GM18508 (cell line): Measurements from ENCODE around the gene AK5.
"Not testable (repeated sequence)": the region's sequence is repeated elsewhere in the genome, so short reads cannot be mapped to it uniquely, and the experiment has no call there.

ENCODE experiments used
- ATAC-seq: cut with Tn5 transposase; IDR thresholded peaks from one replicate; pipeline ENCODE4 v1.9.1; 2021; ENCODE audit warnings: moderate number of reproducible peaks; ENCODE audit not compliant: insufficient read depth, unreplicated experiment

The AK5 gene

DNA sequence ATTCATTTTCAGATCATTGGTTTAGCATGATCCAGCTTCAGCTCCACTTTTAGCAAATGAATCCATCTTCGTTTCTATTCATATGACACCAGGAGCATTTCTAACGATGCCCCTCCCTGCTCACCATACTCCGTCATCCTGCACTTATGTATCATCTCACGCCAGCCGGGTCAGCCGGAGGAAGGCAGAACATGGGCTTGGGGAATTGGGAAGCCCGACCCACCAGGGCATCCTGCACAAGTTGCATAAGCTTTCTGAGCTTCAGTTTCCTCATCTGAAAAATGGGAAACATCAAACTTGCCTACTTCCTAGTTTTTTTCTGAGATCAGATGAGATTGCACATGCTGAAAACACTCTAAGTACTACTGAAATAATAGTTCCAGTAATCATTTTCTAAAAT lies 194.7 kb downstream of the AK5 start:
- ATAC-seq: no peak

DNA sequence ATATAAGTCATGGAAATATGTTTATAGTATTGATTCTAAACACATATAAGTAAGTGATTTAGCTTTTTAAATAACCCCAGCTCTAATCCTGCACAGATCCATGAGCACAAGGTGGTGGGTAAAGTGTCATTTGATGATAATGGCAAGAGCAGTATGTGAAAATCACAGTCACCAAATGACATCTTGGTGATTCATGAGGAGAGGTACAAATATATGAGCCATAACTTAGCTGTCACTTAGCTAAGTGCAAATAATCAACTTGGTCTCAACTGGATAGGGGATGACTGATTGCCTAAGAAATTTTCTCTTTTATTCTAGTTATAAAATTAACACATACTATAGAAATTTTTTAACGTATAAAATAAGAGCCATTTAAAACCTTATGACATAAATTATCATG lies 202.5 kb downstream of the AK5 start:
- ATAC-seq: no peak

DNA sequence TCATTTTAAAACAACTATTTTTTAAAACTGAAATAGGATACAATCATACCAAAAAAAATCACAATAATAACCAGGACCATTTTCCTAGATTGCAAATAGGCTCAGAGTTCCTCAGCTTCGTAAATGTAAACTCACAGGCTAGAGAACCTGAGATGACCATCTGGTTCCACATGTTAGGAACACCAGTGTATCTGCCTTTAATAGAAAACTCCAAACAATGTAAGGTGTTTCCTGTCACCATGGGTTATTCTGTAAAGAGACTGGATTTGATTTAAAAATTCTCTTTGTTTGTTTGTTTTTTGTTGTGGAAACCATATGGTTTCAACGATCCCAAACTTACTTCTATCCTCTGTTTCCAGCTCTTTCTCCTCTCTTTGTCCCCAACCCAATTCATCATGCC lies 203.1 kb downstream of the AK5 start:
- ATAC-seq: no peak

DNA sequence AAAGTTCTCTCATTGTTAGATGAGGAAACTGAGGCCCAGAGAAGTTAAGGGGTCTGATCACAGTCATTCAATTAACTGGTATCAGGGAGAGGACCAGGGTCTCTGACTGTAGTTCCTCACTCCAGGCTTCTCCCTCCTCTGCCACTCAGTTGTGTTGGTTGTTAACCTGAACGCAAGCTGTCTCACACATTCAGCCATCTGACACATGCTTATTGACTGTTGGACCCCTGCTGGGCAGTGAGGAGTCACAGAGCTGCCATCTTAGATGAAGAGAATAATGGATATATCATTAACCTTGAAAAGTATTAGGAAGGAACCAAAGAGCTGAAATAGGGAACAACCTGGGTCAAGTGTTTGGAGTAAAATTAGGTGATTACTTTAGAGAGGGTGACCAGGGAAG lies 205.8 kb downstream of the AK5 start:
- no peak for ATAC-seq

DNA sequence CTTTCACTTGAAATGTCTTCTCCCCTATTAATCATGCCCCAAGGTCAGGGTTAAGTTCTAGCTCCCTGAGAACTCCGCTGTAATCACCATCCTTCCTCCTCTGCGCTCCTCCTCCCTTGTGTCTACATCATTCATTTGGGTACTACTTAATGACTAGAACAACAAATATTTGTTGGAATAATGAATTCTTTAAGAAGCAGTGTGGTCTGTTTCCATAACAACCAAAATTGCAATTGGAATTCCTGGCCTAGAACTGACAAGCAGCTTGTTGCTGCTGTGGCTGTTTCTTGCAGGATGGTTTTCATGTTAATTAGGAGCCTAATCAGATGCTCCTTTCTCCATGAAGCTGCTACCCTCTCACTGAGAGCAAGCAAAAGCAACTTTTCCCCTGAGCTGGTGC lies 208.1 kb downstream of the AK5 start:
- ATAC-seq: no peak

DNA sequence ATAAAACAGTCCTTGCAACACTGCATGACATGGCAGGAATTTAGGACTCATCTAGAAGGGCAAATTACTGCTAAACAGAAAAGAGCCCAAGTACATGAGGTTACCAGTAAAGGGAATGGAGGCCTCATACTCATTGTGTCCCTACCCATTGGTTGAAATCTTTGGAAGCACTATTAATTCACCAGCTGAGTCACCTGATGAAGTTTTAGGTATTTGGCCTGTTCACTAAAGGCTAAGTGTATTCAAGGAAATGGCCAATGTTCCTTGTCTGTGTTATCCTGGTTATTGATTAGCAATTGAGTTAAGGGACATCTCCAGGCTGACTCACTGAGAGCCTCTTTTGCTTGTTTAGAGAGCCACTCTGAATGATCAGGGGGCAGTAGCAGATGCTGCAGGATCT lies 212.2 kb downstream of the AK5 start:
- no peak for ATAC-seq

DNA sequence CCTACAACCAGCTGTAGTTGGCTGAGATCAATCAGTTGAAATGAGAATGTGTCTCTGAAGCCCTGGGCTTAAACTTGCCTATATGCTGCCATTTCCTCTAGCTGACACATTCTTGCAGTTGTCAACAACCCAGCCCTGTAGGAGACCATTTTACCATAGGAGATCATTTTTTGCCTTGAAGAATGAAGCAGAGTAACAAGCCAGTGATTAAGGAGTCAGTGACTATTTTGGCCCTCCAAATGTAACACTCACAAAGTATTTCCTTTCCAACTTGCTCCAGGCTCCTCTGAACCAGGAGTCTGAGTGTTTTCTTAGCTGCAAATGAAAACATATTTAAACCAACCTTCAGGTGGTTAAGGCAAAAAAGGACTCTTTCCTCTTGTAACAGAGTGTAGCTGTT lies 217.1 kb downstream of the AK5 start:
- ATAC-seq: no peak

DNA sequence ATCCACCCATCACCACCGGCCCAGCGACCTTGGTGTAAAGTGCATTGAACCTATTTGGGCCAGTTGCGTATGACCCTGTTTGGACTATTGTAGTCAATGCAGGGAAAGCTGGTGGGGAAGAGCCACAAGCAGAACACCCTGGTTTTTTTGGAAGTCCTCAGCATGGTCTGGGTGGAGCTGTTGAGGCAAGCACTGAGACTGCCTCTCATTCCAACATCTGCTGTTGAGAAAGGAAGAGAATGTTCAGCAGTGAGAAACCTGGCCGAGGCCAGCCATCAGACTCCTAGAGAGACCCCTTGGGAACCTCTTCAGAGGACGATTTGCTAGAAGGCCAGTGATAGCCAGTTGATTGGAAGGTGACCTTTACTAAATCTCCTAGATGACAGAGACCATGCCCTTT lies 217.6 kb downstream of the AK5 start:
- no peak for ATAC-seq

DNA sequence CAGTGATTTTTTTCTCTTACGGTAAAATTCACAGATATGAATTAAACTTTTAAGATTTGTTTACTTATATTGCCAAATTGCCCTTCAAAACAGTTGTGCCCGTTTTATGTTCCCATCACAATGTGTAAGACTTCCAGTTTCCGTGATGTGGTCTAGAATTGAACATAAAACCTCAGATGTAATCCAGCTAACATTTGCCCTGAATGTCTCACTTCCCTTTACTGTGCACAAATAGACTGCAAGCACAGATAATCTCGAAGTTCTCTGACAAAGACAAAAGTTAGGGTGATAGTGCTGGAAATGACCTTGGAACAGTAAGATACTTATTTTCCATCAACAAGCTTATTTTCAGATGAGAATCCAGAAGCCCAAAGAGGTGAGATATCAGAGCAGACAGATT lies 223.2 kb downstream of the AK5 start:
- ATAC-seq: no peak

DNA sequence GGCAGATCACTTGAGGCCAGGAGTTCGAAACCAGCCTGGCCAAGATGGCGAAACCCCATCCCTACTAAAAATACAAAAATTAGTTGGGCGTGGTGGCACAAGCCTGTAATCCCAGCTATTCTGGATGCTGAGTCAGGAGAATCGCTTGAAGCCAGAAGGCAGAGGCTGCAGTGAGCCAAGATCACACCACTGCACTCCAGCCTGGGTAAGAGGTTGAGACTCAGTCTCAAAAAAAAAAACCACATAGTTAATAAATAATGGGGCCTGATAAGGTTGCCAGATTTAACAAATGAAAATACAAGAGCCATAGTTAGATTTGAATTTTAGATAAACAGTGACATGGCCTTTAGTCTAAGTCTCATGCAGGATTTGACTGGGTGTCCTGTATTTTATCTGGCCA lies 225.0 kb downstream of the AK5 start:
- no peak for ATAC-seq

DNA sequence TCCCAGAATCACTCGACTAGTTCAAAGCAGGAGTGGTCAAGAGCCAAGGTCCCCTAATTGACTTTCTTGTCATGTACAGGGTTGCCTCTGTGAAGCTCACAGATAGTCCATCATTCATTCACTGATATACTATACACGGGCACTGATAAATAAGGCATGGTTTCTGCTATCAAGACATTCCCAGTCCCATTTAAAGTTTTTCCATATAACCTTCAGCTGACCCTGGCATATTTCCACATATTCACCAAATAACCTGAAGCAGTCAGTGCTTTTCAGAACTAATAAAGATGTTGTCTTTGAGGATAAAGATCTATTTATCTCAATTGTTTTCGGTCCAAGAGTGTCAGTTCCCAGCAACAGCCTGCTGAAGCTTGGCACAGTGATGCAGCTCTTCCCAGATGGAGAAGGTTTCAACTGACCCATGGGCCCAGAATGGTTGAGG lies 227.3 kb downstream of the AK5 start:
- ATAC-seq: no peak

DNA sequence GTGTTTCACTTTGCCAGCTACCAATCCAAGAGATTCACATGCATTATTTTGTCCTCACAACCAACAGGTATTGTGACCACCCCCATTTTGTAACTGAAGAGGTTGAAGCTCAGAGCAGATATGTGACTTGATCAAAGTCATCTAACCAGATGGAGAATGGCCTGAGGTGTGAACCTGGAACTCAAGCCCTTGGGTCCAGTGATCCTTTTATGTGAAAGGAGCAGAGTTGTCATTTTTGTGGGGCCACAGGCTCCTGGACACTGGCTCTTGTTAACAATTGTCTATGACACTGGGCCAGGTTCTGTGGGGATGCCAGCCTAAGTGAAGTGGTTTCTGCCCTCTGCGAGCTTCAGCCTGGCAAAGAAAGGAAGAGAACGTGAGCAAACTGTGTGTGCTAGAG lies 228.1 kb downstream of the AK5 start:
- no peak for ATAC-seq

DNA sequence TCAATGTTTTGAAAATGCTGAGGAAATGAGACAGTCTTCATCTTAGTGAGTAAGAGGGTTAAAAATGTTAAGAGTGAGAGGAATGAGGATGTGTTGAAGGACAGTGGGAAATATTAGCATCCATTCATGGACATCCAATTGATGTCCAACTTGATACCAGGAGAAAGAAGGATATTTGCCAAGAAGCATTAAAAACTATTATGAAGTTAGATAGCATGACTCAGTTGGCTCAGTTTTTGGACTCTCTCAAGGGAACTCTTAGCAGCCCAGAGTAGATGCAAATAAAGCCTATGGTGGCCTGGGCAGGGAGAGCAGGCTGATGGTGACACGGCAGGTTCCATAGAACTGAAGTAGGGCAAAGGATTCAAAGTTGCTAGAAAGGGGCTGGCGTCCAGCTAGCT lies 229.6 kb downstream of the AK5 start:
- no peak for ATAC-seq

DNA sequence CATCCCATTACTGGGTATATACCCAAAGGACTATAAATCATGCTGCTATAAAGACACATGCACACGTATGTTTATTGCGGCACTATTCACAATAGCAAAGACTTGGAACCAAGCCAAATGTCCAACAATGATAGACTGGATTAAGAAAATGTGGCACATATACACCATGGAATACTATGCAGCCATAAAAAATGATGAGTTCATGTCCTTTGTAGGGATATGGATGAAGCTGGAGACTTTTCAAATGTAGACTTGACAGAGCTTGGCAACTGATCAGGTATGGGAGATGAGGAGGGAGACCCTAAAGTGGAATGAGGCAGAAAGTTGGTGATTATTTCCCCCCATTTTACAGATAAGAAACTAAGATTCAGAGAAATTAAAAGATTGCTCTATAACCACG lies 230.8 kb downstream of the AK5 start:
- ATAC-seq: not testable (repeated sequence)

DNA sequence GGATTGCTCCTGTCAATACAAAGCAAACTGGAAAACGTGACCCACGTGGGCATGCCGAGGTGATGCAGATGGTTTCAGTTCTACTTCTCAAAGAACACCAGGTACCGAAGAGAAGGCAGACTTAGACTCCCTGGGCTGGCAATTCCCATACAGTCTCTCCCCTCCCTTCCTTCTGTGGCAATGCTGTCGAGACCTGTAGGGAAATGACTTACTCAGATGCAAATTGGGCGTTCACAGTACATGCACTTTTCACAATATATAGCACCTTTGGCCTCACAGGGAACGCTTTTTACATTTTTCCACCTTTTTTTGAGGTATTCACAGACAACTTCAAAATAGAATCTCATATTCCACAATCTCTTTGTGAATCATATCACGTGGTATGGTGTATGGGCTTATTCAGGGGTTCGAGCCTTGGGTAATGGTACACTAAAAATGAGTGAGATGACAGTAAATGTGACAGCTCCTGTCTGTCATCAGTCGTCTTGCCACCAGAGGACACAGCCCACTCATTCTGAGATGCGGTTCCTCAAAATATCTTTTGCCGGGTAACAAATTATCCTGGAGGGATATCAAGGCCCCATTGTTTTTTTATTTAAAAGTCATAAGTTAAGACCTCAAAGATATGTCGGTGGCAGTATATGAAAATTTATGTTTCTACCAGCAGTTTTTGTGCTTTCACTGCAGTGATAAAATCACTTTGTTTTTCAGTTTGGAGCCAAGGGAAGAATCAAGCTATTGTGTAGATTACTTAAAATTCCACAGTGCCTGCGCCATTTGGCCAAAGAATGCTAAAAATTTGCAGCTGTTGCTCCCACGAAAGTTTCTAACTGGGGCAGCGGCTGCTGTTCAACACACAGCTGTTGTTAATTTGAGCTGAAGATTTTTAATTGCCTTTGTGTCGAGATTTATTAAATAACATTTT lies 232.3 kb downstream of the AK5 start:
- no peak for ATAC-seq

DNA sequence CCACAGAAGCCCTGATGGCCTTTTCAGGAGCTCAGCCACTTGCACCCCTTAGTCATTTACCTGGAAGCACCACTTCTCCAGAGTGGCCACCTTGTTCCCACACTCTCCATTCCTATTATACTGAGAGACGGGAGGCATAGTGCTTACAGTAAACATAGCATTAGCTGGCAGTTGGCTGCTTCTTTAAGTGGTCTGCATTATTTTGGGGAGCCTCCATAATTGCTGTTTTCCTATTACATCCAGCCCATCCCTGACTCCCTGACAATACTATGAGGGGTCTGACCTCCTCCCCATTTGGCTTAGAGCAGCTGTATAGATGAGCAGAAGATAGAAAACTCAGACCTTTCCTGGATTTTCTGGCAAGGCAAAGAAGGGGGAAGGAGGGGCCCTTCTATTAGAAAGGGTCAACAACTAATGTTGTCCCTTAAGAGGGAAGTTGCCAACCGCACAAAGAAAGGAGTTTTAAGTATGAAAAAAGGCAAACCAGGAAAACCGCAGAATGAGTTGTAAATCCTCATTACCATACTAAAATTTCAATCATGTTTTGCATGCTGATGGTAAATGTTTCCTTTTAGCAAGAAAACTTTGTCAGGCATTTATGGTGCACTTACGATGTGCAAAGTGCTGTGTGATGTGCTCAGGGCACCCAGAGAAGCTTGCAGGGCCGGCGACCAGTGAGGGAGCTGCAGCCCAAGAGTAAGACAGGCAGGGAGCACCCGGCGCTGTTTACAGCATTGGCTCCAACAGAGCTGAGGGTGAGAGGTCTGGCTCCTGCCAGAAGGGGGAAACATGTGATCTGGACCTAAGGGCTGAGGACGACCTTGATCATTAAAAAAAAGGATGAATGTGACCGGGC lies 233.3 kb downstream of the AK5 start:
- ATAC-seq: no peak

DNA sequence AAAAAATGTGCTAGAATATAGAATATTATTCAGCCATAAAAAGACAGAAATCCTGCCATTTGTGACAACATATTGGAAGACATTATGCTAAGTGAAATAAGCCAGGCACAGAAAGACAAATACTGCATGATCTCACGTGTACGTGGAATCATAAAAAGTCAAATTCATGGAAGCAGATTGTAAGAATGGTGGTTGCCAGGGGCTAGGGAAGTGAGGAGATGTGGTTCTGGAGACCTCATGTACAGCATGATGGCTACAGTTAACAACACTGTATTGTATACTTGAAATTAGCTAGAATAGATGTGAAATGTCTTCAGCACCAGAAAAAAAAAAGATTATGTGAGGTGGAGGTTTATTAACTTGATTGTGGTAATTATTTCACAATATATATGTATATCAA lies 234.3 kb downstream of the AK5 start:
- ATAC-seq: no peak

DNA sequence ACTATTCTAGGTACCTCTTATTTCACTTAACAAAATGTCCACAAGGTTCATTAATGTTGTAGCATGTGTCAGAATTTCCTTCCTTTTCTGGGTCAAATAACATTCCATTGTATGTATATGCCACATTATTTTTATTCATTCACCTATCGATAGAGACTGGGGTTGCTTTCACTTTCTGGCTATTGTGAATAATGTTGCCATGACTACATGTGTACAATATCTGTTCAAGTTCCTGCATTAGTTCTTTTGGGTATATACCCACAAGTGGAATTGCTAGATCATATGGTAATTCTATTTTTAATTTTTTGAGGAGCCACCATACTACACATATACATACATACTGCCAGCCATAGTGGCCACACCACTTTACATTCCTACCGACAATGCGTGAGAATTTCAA lies 242.2 kb downstream of the AK5 start:
- ATAC-seq: no peak

DNA sequence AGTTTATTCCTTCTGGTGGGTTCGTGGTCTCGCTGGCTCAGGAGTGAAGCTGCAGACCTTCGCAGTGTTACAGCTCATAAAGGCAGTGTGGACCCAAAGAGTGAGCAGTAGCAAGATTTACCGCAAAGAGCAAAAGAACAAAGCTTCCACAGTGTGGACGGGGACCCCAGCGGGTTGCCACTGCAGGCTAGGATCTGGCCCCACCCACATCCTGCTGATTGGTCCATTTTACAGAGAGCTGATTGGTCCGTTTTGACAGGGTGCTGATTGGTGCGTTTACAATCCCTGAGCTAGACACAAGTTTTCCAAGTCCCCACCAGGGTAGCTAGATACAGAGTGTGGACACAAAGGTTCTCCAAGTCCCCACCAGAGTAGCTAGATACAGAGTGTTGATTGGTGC lies 249.3 kb downstream of the AK5 start:
- ATAC-seq: not testable (repeated sequence)

DNA sequence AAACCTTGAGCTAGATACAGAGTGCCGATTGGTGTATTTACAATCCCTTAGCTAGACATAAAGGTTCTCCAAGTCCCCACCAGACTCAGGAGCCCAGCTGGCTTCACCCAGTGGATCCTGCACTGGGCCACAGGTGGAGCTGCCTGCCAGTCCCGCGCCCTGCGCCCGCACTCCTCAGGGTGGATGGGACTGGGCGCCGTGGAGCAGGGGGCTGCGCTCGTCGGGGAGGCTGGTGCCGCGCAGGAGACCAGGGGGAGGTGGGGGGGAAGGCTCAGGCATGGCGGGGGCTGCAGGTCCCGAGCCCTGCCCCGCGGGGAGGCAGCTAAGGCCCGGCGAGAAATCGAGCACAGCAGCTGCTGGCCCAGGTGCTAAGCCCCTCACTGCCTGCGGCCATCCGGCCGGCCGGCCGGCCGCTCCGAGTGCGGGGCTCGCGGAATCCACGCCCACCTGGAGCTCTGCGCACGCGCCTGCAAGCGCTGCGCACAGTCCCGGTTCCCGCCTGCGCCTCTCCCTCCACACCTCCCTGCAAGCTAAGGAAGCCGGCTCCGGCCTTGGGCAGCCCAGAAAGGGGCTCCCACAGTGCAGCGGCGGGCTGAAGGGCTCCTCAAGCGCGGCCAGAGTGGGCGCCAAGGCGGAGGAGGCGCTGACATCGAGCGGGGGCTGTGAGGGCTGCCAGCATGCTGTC lies 249.9 kb downstream of the AK5 start:
- not testable (repeated sequence) for ATAC-seq

DNA sequence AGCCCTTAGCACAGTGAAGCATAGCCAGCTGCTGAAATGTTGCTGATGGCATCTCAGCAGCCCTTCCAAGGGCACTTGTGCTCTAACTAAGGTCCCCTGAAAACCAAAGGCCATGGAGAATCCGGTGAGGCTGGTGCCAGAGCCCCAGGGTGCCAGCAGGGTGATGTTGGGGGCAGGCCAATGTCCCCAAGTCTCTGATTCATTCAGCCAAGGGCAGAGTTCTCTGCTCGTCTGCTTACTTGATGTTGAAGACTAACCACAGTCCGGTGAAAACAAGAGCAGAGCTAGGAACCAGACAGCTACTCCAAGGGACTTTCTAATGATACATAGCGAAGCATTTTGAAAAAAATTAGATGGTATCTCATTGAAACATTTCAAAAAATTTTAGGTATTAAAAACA lies 250.8 kb downstream of the AK5 start:
- ATAC-seq: no peak
